ENCODE data around the gene STRADA. TPM values are rescaled to one million over a fixed set of nuclear protein-coding genes. Genes with fewer than 3 reads are reported as not detected.

STRADA gene
- total RNA-seq (2011; cell fraction: chromatin; rRNA removed; ENCODE audit: low replicate concordance) = 114 and 163 TPM in 2 replicates
- 45.9 and 52.5 TPM in 2 replicates for total RNA-seq (2011; cell fraction: nucleolus; rRNA removed)
- 91.0 and 162 TPM in 2 replicates for total RNA-seq (2011; cell fraction: nucleoplasm; rRNA removed)
- total RNA-seq (2014; rRNA removed) = 10.6 and 12.9 TPM in 2 replicates
- total RNA-seq (2014; rRNA removed; fragmentation: Illumina TruSeq; extraction: Trizol) = 19.4 and 21.5 TPM in 2 replicates
- 18.7 and 20.5 TPM in 2 replicates for total RNA-seq (2015; rRNA removed; fragmentation: Illumina TruSeq; extraction: Trizol)
- total RNA-seq (2021) = 21.2 and 22.5 TPM in 2 replicates
- polyA plus RNA-seq (2011; rRNA removed) = 33.0 and 46.3 TPM in 2 replicates
- 24.1 and 25.3 TPM in 2 replicates for polyA plus RNA-seq (2011; cell fraction: cytosol; rRNA removed)
- 88.9 and 93.8 TPM in 2 replicates for polyA plus RNA-seq (2011; cell fraction: nucleus; rRNA removed)
- polyA plus RNA-seq (2012) = 26.8 and 31.1 TPM in 2 replicates
- 28.9 and 30.4 TPM in 2 replicates for polyA plus RNA-seq (2014; fragmentation: Illumina TruSeq; extraction: Trizol)
- polyA plus RNA-seq (2014; fragmentation: Nextera tagmentation; extraction: Ambion mirVana) = 10 to 100 TPM in 1 of 2 experiments, 1 to 10 TPM in 1; 6.6 to 12.5 TPM
- polyA plus RNA-seq (2014; rRNA removed) = 19.6 and 20.2 TPM in 2 replicates
- polyA minus RNA-seq (2011; rRNA and poly(A)+ RNA removed) = 36.9 and 43.2 TPM in 2 replicates
- polyA minus RNA-seq (2011; cell fraction: cytosol; rRNA and poly(A)+ RNA removed) = 8.1 and 13.3 TPM in 2 replicates
- polyA minus RNA-seq (2011; cell fraction: nucleus; rRNA and poly(A)+ RNA removed) = 21.5 and 34.3 TPM in 2 replicates
- percentile 65 among the genes with signal in this experiment for Bru-seq, nascent RNA
- BruChase-seq, experiment 1, labeled RNA remaining after a 2-hour chase = percentile 63 among the genes with signal in this experiment
- BruChase-seq, experiment 2, labeled RNA remaining after a 6-hour chase = percentile 70 among the genes with signal in this experiment
- long read RNA-seq, experiment 1, partial matches to known transcripts = 13 of 37 reads
- long read RNA-seq, experiment 1, other reads (novel, unspliced or antisense) = 9 of 37 reads
- long read RNA-seq, experiment 2, partial matches to known transcripts = 3 of 21 reads
- long read RNA-seq, experiment 2, other reads (novel, unspliced or antisense) = 7 of 21 reads
- long read RNA-seq, experiment 3, partial matches to known transcripts = 1 of 10 reads
- long read RNA-seq, experiment 3, other reads (novel, unspliced or antisense) = 3 of 10 reads

DNA sequence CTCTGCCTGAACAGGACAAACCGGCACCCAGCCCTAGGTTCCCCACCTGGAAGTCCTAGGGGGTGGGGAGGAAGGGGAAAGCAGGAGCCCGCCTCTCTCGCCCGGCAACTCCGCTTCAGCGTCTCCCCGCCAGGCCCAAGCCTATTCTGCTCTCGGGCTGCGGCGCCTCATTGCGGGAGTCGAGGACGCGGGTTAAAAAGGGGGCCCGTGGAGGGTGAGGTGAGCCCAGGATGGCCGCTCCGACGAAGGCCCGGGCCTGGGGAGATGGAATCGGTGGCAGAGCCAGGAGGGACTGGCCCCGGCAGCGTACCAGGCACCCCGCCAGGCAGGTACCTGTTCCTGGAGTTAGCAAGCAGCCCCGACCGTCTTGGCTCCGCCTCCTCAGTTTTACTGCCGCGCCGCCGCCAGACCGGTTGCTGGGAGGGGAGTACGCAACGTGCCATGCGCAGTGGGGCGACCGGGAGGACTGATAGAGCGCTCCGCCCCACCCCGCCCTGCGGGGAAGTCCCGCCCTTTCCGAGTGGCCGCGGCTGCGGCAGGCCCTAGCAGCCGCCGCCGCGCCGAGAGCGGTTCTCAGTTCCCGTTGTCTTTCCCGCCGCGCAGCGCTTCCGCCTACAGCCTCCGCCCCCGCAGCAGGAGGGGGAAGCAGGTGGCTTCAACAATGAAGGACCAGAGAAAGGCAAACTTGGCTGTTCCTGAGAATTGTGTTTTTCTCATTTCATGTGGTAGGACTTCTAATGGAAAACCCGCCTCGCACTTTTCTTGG is at the start of gene STRADA:
Gene STRADA (minus strand): TSS at position 392 of the 766 bp plus-strand sequence. CDS start 13,430 bp downstream, outside the sequence.
- in situ Hi-C loops (cut with MboI) (no loop called here), intact Hi-C loops (cut with micrococcal nuclease) (loop anchor here (2.0 kb wide), 1 partner anchor 29 kb away; no protein-coding TSS in a partner anchor)
- no peaks in the 10 kb centered on the region for H3K27me3 ChIP-seq (ENCODE audit: control insufficient read depth in 2 of 2, insufficient read depth in 2 of 2, low read length in 2 of 2)
- H3K79me2 ChIP-seq (ENCODE audit: control insufficient read depth, insufficient read depth, low read length) = peaks cover 11% of the 10 kb centered on the region
- peak within 1 kb of the TSS; percentile 91 for H3K4me2 ChIP-seq (ENCODE audit: insufficient read depth, low read length)
- under 1% methylated on average over 36 of the region's 61 CpGs for WGBS (ENCODE audit: insufficient coverage, low coverage, missing lambda C conversion rate)
- DNase-seq (ENCODE audit: extremely low read depth in 1 of 4, low spot score in 3 of 4) (peak; percentile 97 to 99 (median 98)), ATAC-seq (peak; percentile 96), FAIRE-seq (peak; percentile 94)
- H3K4me1 ChIP-seq (replicated peaks in 1 of 2; ENCODE audit: control insufficient read depth in 2 of 2, insufficient read depth in 2 of 2, low read length in 2 of 2) = peaks cover 4 to 18% of the 10 kb centered on the region in 2 experiments; a peak in 3 of 5 replicates
- no TSS peak for BruUV-seq (replicated peaks)
- CTCF ChIA-PET (ENCODE audit: low intra/inter-chr PET ratio) = no interaction called here
- H3K9me3 ChIP-seq (replicated peaks; ENCODE audit: control insufficient read depth, insufficient read depth, low read depth, low read length) = no peaks in the 10 kb centered on the region
- peak within 1 kb of the TSS; percentile 84 for H3K4me3 ChIP-seq
- POLR2A ChIA-PET = interaction anchor here (0.6 to 2.6 kb wide), 17 partner anchors 8 to 1035 kb away, joined by 3 to 33 read pairs (median 4); partner anchors contain the start of genes CCDC47 and DDX42
- H3K9ac ChIP-seq (ENCODE audit: insufficient read depth in 1 of 2, low read depth in 2 of 2, low read length in 2 of 2) = peak within 1 kb of the TSS; percentile 86 to 99
- no peaks in the 10 kb centered on the region for H4K20me1 ChIP-seq (replicated peaks; ENCODE audit: control insufficient read depth, insufficient read depth, low read length)
- peak within 1 kb of the TSS; percentile 87 for H3K27ac ChIP-seq (ENCODE audit: extremely low read depth, low read depth, low read length)
- H2AFZ ChIP-seq (ENCODE audit: low read depth, low read length) = peak within 1 kb of the TSS; percentile 90
- H3K9me1 ChIP-seq (ENCODE audit: control insufficient read depth, insufficient read depth, low read length) = no peaks in the 10 kb centered on the region
- peaks cover 21% of the 10 kb centered on the region for H3K36me3 ChIP-seq (ENCODE audit: control insufficient read depth, insufficient read depth, low read length)
- TF ChIP-seq TBP (optimal IDR thresholded peaks at IDR 0.05; ENCODE audit: low read depth, low read length) (peak; percentile 71), ZBTB17 (CRISPR knock-in tag; IDR thresholded peaks at IDR 0.05) (peak; percentile 64), SNIP1 (IDR thresholded peaks at IDR 0.05; ENCODE audit: low read depth) (no peak), SOX6 (IDR thresholded peaks at IDR 0.05) (peak; percentile 12; the same call in 1 of the 2 replicates), ZNF584 (CRISPR knock-in tag; IDR thresholded peaks at IDR 0.05; ENCODE audit: low read depth) (no peak), TAF1 (IDR thresholded peaks at IDR 0.05; ENCODE audit: control insufficient read depth, extremely low read depth, insufficient read depth, low read length, severe bottlenecking) (peak; percentile 77)

Measured in K562 (cell line).